SKM-1 (cell line): ENCODE data around the gene PKP3.
"Not testable (repeated sequence)": the region's sequence is repeated elsewhere in the genome, so short reads cannot be mapped to it uniquely, and the experiment has no call there.

Experiments
- DNase-seq: peaks from one replicate; lab custom pipeline; 2025; ENCODE audit not compliant: unreplicated experiment; lab: John Stamatoyannopoulos, UW

Gene PKP3

DNA sequence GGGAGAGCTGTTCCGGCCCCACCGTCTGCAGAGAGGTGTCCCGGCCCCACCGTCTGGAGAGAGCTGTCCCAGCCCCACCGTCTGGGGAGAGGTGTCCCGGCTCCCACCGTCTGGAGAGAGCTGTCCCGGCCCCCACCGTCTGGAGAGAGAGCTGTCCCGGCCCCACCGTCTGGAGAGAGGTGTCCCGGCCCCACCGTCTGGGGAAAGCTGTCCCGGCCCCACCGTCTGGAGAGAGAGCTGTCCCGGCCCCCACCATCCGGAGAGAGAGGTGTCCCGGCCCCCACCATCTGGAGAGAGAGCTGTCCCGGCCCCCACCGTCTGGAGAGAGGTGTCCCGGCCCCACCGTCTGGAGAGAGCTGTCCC is 30.6 kb upstream of the PKP3 start:
- DNase-seq: not testable (repeated sequence)

- no peak for DNase-seq
Measured at GRCh38 chr11:363948-364761, 29.9 kb upstream of the PKP3 start.

- no peak for DNase-seq
Measured at GRCh38 chr11:364991-365725, 28.9 kb upstream of the PKP3 start.

GRCh38 chr11:365831-366230 is 28.2 kb upstream of the PKP3 start:
- no peak for DNase-seq

- DNase-seq: no peak
Measured at GRCh38 chr11:367956-368413, 26.0 kb upstream of the PKP3 start.

DNA sequence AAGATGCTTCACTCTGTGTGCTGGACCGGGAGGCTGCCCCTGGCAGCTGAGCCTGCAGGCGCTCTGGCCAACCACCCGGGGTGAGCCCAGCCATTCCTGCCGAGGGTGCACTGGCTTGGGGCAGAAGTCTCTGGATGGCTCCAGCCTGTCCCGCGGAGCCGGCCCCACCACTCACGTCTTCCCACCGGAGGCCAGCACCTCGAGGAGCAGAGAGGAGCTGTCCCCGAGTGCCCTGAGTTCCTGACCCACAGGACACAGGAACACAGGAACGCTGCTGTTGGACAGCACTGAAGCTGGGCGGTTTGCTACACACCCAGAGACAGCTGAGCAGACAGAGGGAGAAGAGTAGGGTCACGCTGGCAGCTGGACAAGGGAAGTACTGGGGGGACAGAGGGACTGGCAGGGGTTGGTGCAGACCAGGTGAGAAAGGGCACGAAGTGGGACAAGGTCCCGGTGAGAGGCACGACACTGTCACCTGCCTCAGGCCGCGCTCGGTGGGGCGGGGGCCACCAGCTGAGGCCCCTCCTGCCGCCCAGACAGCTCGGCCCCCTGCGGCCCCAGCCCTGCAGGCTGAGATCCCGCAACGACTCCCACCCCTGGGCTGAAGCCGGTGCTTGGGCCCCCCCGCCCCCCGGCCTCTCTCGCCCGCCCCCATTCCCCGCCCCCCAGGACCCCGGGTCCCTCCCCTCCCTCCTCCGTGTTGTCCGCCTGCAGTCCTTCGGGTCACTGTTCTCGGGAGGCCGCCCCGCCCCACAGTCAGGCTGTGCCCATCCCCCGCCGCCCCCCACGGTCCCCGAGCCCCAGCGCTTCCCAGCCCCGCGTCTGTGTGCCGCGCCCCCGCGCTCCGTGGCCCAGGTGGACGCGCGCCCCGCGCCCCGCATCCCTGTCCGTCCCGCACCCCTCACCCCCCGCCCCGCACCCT is 25.3 kb upstream of the PKP3 start:
- DNase-seq: no peak

GRCh38 chr11:369336-370018 is 24.5 kb upstream of the PKP3 start, which contains the start of gene B4GALNT4:
TSS of gene B4GALNT4 (plus strand) at chr11:369499. CDS start at chr11:369804, 305 bp downstream.
- DNase-seq: no peak

- no peak for DNase-seq
Measured at GRCh38 chr11:370070-370941, 23.7 kb upstream of the PKP3 start.

DNA sequence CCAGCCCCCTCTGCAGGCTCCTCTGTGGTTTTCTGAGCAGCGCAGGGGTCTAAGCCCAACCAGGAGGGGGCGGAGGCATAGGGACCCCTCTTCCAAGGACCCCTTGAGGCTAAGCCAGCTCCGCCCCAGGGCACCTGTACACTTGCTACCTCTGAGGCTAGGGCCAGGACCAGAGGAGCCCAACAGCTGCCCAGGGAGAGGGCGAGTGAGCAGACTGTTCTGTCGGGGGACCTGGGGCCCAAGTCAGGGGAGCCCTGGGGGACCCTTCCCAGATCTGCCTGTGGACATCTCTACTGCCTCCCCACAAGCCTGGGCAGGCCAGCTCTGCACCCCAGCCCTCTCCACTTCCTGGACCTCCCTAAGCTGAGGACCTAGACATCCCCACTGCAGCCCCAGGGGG is 23.0 kb upstream of the PKP3 start:
- no peak for DNase-seq

DNA sequence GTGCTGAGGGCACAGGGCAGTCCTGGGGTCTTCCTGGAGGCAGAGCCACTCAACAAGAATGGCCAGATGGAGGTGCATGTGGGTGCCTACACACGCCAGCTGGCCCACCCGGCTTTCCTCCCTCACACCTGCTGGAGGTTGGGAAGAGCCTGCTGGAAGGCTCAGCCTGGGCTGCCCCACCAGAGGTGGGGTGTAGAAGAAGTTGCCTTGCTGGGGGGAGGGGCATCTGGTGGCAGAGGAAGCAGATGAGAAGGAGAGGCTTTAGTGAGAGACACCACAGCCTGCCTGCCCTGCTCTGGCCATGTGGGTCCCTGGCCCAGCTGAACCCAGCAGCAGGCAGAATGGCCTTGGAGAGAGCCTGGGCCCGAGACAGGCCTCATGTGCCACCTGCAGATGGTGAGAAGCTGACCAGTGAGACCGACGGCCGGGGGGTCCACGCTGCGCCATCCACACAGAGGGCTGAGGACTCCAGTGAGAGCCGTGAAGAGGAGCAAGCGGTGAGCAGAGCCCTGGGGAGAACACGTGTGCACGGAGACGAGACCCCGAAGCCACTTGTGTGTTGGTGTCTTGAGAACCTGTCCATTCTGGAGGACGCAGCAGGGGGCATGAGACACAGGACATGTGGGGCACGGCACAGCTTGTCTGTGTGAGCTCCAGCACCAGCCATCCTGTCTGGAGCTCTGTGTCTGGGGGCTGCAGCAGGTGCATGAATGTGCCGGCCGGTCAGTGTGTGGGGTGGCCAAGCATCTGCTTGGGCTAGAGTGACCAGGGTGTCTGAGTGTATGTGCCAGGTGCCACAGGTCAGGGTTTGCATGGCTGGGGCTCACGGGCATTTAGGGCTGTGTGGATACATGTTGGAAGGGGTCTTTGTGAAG is 22.1 kb upstream of the PKP3 start:
- DNase-seq: no peak

GRCh38 chr11:372809-373715 is 20.9 kb upstream of the PKP3 start:
- DNase-seq: no peak

GRCh38 chr11:373716-374551 is 20.1 kb upstream of the PKP3 start:
- no peak for DNase-seq

GRCh38 chr11:375065-376025 is 18.7 kb upstream of the PKP3 start:
- DNase-seq: no peak

- no peak for DNase-seq
Measured at GRCh38 chr11:376531-377173, 17.4 kb upstream of the PKP3 start.

GRCh38 chr11:377174-377865 is 16.7 kb upstream of the PKP3 start:
- DNase-seq: no peak
